ENCODE data around the gene SEMA5A. TPM values are rescaled to one million over a fixed set of nuclear protein-coding genes. Genes with fewer than 3 reads are reported as not detected.

SEMA5A gene
- total RNA-seq, 1 experiment from 2014 or later, result 18.6 TPM

- no peak for DNase-seq (ENCODE audit: low read depth)
Observed at GRCh38 chr5:9122528-9122927, 423.3 kb downstream of the SEMA5A start.

GRCh38 chr5:9121597-9121996 lies 424.3 kb downstream of the SEMA5A start:
- no peak for DNase-seq (ENCODE audit: low read depth)

GRCh38 chr5:9118852-9119251 lies 427.0 kb downstream of the SEMA5A start:
- DNase-seq (ENCODE audit: low read depth), result no peak

GRCh38 chr5:9115093-9115492 lies 430.8 kb downstream of the SEMA5A start:
- DNase-seq (ENCODE audit: low read depth), result no peak

GRCh38 chr5:9112520-9113291 lies 433.2 kb downstream of the SEMA5A start:
- DNase-seq (ENCODE audit: low read depth), result peak; percentile 34

- no peak for DNase-seq (ENCODE audit: low read depth)
Observed at GRCh38 chr5:9108162-9108561, 437.7 kb downstream of the SEMA5A start.

- DNase-seq (ENCODE audit: low read depth), result peak; percentile 39
Observed at GRCh38 chr5:9105851-9106250, 440.0 kb downstream of the SEMA5A start.

- no peak for DNase-seq (ENCODE audit: low read depth)
Observed at GRCh38 chr5:9104571-9105339, 441.1 kb downstream of the SEMA5A start.

GRCh38 chr5:9103290-9103689 lies 442.6 kb downstream of the SEMA5A start:
- DNase-seq (ENCODE audit: low read depth), result no peak

GRCh38 chr5:9099689-9100088 lies 446.2 kb downstream of the SEMA5A start:
- DNase-seq (ENCODE audit: low read depth), result peak; percentile 11

GRCh38 chr5:9098990-9099389 lies 446.9 kb downstream of the SEMA5A start:
- no peak for DNase-seq (ENCODE audit: low read depth)

- no peak for DNase-seq (ENCODE audit: low read depth)
Observed at GRCh38 chr5:9094582-9094981, 451.3 kb downstream of the SEMA5A start.

GRCh38 chr5:9091896-9092662 lies 453.8 kb downstream of the SEMA5A start:
- DNase-seq (ENCODE audit: low read depth), result no peak

GRCh38 chr5:9090381-9091026 lies 455.4 kb downstream of the SEMA5A start:
- DNase-seq (ENCODE audit: low read depth), result no peak

GRCh38 chr5:9089893-9090292 lies 456.0 kb downstream of the SEMA5A start:
- DNase-seq (ENCODE audit: low read depth), result no peak

- no peak for DNase-seq (ENCODE audit: low read depth)
Observed at GRCh38 chr5:9082996-9083395, 462.9 kb downstream of the SEMA5A start.

GRCh38 chr5:9072701-9073100 lies 473.2 kb downstream of the SEMA5A start:
- DNase-seq (ENCODE audit: low read depth), result no peak

GRCh38 chr5:9071524-9071923 lies 474.4 kb downstream of the SEMA5A start:
- no peak for DNase-seq (ENCODE audit: low read depth)

GRCh38 chr5:9071074-9071473 lies 474.8 kb downstream of the SEMA5A start:
- no peak for DNase-seq (ENCODE audit: low read depth)

- DNase-seq (ENCODE audit: low read depth), result peak; percentile 94
Observed at GRCh38 chr5:9069650-9070049, 476.2 kb downstream of the SEMA5A start.

GRCh38 chr5:9067154-9067553 lies 478.7 kb downstream of the SEMA5A start:
- DNase-seq (ENCODE audit: low read depth), result no peak

GRCh38 chr5:9066349-9066748 lies 479.5 kb downstream of the SEMA5A start:
- DNase-seq (ENCODE audit: low read depth), result no peak

Measured in M059J (cell line).